HCT116 (cell line): ENCODE results near the gene RBM25. TPM values are rescaled to one million over a fixed set of nuclear protein-coding genes. Genes with fewer than 3 reads are reported as not detected.

Experiments used
- ATAC-seq: fragments of 200-7000 bp; cut with Tn5 transposase; 2 replicates; pipeline ENCODE4 v1.9.1; 2020; ENCODE audit warnings: mild to moderate bottlenecking, moderate library complexity
- BruUV-seq: library from RNA; stranded (reverse); fragments of 400-500 nt; replicated peaks from 2 replicates; lab custom pipeline; 2021; lab: Mats Ljungman, UMichigan
- CTCF ChIA-PET: fragments of 300-600 bp; sonication (Branson Sonifier 250); formaldehyde crosslinking; loops from one replicate; lab custom pipeline; 2021; ENCODE audit warnings: antibody characterized with exemption; lab: Charles Lee
- POLR2A ChIA-PET: fragments of 300-600, 350-600 bp; sonication (Branson Sonifier 250); formaldehyde crosslinking; loops from one replicate; lab custom pipeline; 2021; ENCODE audit warnings: antibody characterized with exemption; lab: Charles Lee
- RAD21 ChIA-PET, 2 experiments: fragments of 300-600 bp; sonication (Branson Sonifier 250); formaldehyde crosslinking; loops; one replicate each; lab custom pipeline; 2023; ENCODE audit warnings: low total read pairs in 2 of 2; ENCODE audit not compliant: uncharacterized antibody in 2 of 2, unreplicated experiment in 2 of 2, low non-redundant PET in 1 of 2; lab: Charles Lee
- DNase-seq: peaks from one replicate; pipeline ENCODE4 v3.0.0-alpha.2; 2010; ENCODE audit warnings: low read depth, low spot score
- H2AFZ ChIP-seq: fragments of 200-600 bp; shearing (Covaris generic), sonication (generic); 2 replicates; pipeline ENCODE4 v1.6.1; 2017; ENCODE audit warnings: low read depth, mixed run types, mixed read lengths, antibody characterized with exemption, low read length; ENCODE audit not compliant: poor library complexity, severe bottlenecking
- H3K27ac ChIP-seq: 2 replicates; pipeline ENCODE4 v1.5.1; 2012; ENCODE audit warnings: low read depth, low read length
- H3K27me3 ChIP-seq: fragments of 200-600 bp; sonication (generic); 2 replicates; pipeline ENCODE4 v1.6.1; 2016; ENCODE audit warnings: mixed run types, low read length, mixed read lengths; ENCODE audit not compliant: insufficient read depth
- H3K36me3 ChIP-seq, 2 experiments: fragments of 200-500 bp in 1 of 2; fragments of 200-600 bp in 1 of 2; sonication (Bioruptor generic) in 1 of 2; sonication (generic) in 1 of 2; 2 replicates each; pipeline versions ENCODE4 v1.5.1 to v1.6.1; 2014 to 2016; ENCODE audit warnings: low read length in 2 of 2, inconsistent platforms in 1 of 2, mixed read lengths in 1 of 2, mixed run types in 1 of 2; ENCODE audit not compliant: insufficient read depth in 2 of 2, control insufficient read depth in 1 of 2
- H3K4me1 ChIP-seq, 2 experiments: fragments of 200-600 bp in 1 of 2; sonication (generic) in 1 of 2; 2 replicates each; pipeline versions ENCODE4 v1.5.1 to v1.6.1; 2012 to 2017; ENCODE audit warnings: low read length in 2 of 2, inconsistent platforms in 1 of 2, mild to moderate bottlenecking in 1 of 2, mixed read lengths in 1 of 2, mixed run types in 1 of 2, moderate library complexity in 1 of 2; ENCODE audit not compliant: insufficient read depth in 2 of 2, control insufficient read depth in 1 of 2
- H3K4me2 ChIP-seq: fragments of 200-600 bp; sonication (generic); 2 replicates; pipeline ENCODE4 v1.6.1; 2017; ENCODE audit warnings: mixed run types, low read length, mixed read lengths
- H3K4me3 ChIP-seq, 2 experiments: fragments of 200-600 bp in 1 of 2; sonication (generic) in 1 of 2; replicated peaks in 1 of 2; 2 replicates each; pipeline ENCODE4 v1.5.1; 2011 to 2016; ENCODE audit warnings: low read length in 2 of 2, control low read depth in 1 of 2, low read depth in 1 of 2, mild to moderate bottlenecking in 1 of 2, mixed read lengths in 1 of 2, mixed run types in 1 of 2
- H3K79me2 ChIP-seq: fragments of 200-600 bp; sonication (generic); 2 replicates; pipeline ENCODE4 v1.6.1; 2017; ENCODE audit warnings: mild to moderate bottlenecking, mixed run types, low read length, moderate library complexity, mixed read lengths; ENCODE audit not compliant: insufficient read depth
- H3K9ac ChIP-seq: fragments of 200-600 bp; sonication (generic); 2 replicates; pipeline ENCODE4 v1.6.1; 2016; ENCODE audit warnings: low read length, mixed read lengths
- H3K9me2 ChIP-seq: fragments of 200-600 bp; sonication (generic), shearing (Covaris generic); 2 replicates; pipeline ENCODE4 v1.6.1; 2017; ENCODE audit warnings: mixed run types, mild to moderate bottlenecking, moderate library complexity; ENCODE audit not compliant: insufficient read depth
- H3K9me3 ChIP-seq, 2 experiments: fragments of 200-500 bp in 1 of 2; fragments of 200-600 bp in 1 of 2; sonication (Bioruptor generic) in 1 of 2; sonication (generic) in 1 of 2; 2 replicates each; pipeline ENCODE4 v1.6.1; 2014 to 2017; ENCODE audit warnings: low read length in 2 of 2, mixed read lengths in 2 of 2, inconsistent platforms in 1 of 2, low read depth in 1 of 2, mild to moderate bottlenecking in 1 of 2, mixed run types in 1 of 2, moderate library complexity in 1 of 2; ENCODE audit not compliant: control insufficient read depth in 1 of 2, insufficient read depth in 1 of 2
- H4K20me1 ChIP-seq: fragments of 200-600 bp; sonication (generic), shearing (Covaris generic); 2 replicates; pipeline ENCODE4 v1.6.1; 2017; ENCODE audit warnings: mixed run types, mild to moderate bottlenecking, moderate library complexity; ENCODE audit not compliant: insufficient read depth
- CEBPB ChIP-seq: IDR thresholded peaks from 2 replicates; pipeline ENCODE4 v1.6.1; 2012; ENCODE audit warnings: low read depth
- ELF1 ChIP-seq: IDR thresholded peaks from 2 replicates; pipeline ENCODE4 v1.6.1; 2012; ENCODE audit warnings: low read depth, borderline replicate concordance
- EZH2phosphoT487 ChIP-seq: fragments of 200-600 bp; IDR thresholded peaks from 2 replicates; pipeline ENCODE4 v1.6.1; 2018; ENCODE audit warnings: antibody characterized with exemption, borderline replicate concordance
- FOSL1 ChIP-seq: IDR thresholded peaks from 2 replicates; pipeline ENCODE4 v1.6.1; 2012; ENCODE audit warnings: low read depth
- JUND ChIP-seq: IDR thresholded peaks from 2 replicates; pipeline ENCODE4 v1.6.1; 2012
- POLR2A ChIP-seq: IDR thresholded peaks from 2 replicates; pipeline ENCODE4 v1.7.0; 2011; ENCODE audit warnings: borderline replicate concordance; ENCODE audit not compliant: insufficient read depth, insufficient read length; ENCODE audit errors: extremely low read depth
- POLR2AphosphoS5 ChIP-seq: IDR thresholded peaks from 2 replicates; pipeline ENCODE4 v1.6.1; 2011; ENCODE audit warnings: mild to moderate bottlenecking, low read depth, low read length, moderate library complexity
- RAD21 ChIP-seq: IDR thresholded peaks from 2 replicates; pipeline ENCODE4 v1.6.1; 2012; ENCODE audit warnings: low read depth, mild to moderate bottlenecking
- SIN3A ChIP-seq: IDR thresholded peaks from 2 replicates; pipeline ENCODE4 v1.6.1; 2012; ENCODE audit warnings: low read depth
- SRF ChIP-seq: IDR thresholded peaks from 2 replicates; pipeline ENCODE4 v1.6.1; 2012; ENCODE audit warnings: low read depth
- TCF7L2 ChIP-seq: IDR thresholded peaks from 2 replicates; pipeline ENCODE4 v1.7.0; 2011; ENCODE audit warnings: borderline replicate concordance, inconsistent platforms; ENCODE audit not compliant: insufficient read depth, insufficient read length; ENCODE audit errors: extremely low read depth
- YY1 ChIP-seq: IDR thresholded peaks from 2 replicates; pipeline ENCODE4 v1.6.1; 2011; ENCODE audit warnings: low read length, low read depth, moderate library complexity, mild to moderate bottlenecking; ENCODE audit not compliant: insufficient replicate concordance; ENCODE audit errors: extremely low read depth
- ZFX ChIP-seq: fragments of 450-650 bp; IDR thresholded peaks from 2 replicates; pipeline ENCODE4 v1.6.1; 2017
- ZNF274 ChIP-seq: fragments of 200-500 bp; sonication (Bioruptor generic); IDR thresholded peaks from 2 replicates; pipeline ENCODE4 v1.6.1; 2014; ENCODE audit warnings: mild to moderate bottlenecking, low read depth, low read length, inconsistent platforms
- intact Hi-C: fragments of 100-400 bp; cut with micrococcal nuclease; formaldehyde crosslinking; loops from 2 replicates; pipeline ENCODE4 v1.10.0; 2022
- total RNA-seq: library from RNA; stranded (reverse); gene quantifications from one replicate; pipeline ENCODE4 v1.2.1, GENCODE V29; 2021; ENCODE audit not compliant: unreplicated experiment
- TF ChIP-seq, protein P1 (sequence below), 3 experiments: fragments of 200-600 bp in 1 of 3; sonication (generic) in 1 of 3; IDR thresholded peaks in 2 of 3; conservative IDR thresholded peaks in 1 of 3; 2 replicates each; pipeline ENCODE4 v1.5.1; 2012 to 2017; ENCODE audit warnings: low read depth in 2 of 3, low read length in 2 of 3, antibody characterized with exemption in 1 of 3, borderline replicate concordance in 1 of 3, control low read depth in 1 of 3, mild to moderate bottlenecking in 1 of 3, mixed read lengths in 1 of 3, mixed run types in 1 of 3, moderate library complexity in 1 of 3; ENCODE audit not compliant: insufficient read depth in 1 of 3
- TF ChIP-seq, protein P2 (sequence below): IDR thresholded peaks from 2 replicates; pipeline ENCODE4 v1.6.1; 2012

RBM25 gene
- total RNA-seq, 1 experiment from 2014 or later, result 80.1 TPM

DNA sequence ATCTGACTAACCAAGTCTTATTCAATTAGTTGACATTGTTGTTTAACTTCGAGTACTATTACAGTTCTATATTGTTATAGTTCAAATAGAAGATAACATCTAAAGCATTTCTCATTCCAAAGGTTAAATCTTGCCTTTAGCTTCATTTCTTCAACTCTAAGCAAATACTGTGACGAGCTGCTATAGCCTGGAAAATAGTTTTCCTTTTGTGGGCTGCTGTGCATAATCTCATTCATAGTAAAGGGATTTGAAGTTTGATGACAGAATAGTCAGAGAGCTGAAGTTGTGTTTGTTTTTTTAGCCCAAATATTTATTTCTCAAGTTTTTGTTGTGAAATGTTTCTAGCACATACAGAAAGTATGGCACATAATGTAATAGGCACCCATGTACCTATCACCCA, 91.4 kb downstream of the RBM25 start:
- POLR2A ChIA-PET, result no interaction called here
- peaks cover 4 to 5% of the 10 kb centered on the region in 2 experiments; a peak in 2 of 4 replicates for H3K36me3 ChIP-seq
- no peaks in the 10 kb centered on the region for H3K9me3 ChIP-seq
- H3K27me3 ChIP-seq, result no peaks in the 10 kb centered on the region
- CTCF ChIA-PET, result no interaction called here
- no peak overlapping the region for H3K4me3 ChIP-seq
- TF ChIP-seq CEBPB (no peak), POLR2A (no peak), RAD21 (no peak), SIN3A (no peak), ZFX (no peak), FOSL1 (no peak)
- no peak overlapping the region for H3K4me2 ChIP-seq
- peaks cover 23% of the 10 kb centered on the region for H3K79me2 ChIP-seq
- ATAC-seq (no peak), DNase-seq (no peak)
- no peak overlapping the region for H3K27ac ChIP-seq
- no peak overlapping the region for H3K9ac ChIP-seq
- peaks cover 4 to 20% of the 10 kb centered on the region in 2 experiments; a peak in 3 of 4 replicates for H3K4me1 ChIP-seq
- BruUV-seq, result no TSS peak
- RAD21 ChIA-PET, result no interaction called here
- no peak overlapping the region for H2AFZ ChIP-seq
- no peaks in the 10 kb centered on the region; the same call in 1 of the 2 replicates for H4K20me1 ChIP-seq
- intact Hi-C loops, result no loop called here
- no peaks in the 10 kb centered on the region for H3K9me2 ChIP-seq

DNA sequence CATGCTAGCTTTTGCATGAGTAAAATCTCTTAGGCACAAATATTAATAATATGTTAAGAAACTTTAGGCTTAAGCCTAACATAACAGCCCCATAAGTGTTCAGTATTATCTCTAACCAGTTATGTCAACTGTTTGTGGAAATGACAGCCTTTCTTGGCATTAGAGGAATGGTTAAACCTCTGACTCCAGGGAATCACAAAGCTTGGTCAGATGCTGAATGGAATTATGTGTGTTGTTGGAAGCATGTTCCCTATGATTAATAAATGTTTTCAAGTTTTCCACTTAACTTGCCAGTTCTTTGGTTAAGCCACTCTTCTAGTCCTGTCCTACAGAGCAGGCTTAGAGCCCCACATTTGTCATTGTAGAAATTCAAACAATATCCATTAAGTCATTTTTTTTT, 94.9 kb downstream of the RBM25 start:
- no TSS peak for BruUV-seq

More for the DNA sequence above, 94.9 kb downstream of the RBM25 start:
- Histone ChIP-seq H3K4me3 (no peak overlapping the region), H3K4me2 (no peak overlapping the region), H3K79me2 (0 out of 2 replicates have a peak, but pooled peaks cover 2% of the 10 kb centered on the region), H3K9ac (no peak overlapping the region), H3K27me3 (no peaks in the 10 kb centered on the region), H2AFZ (no peak overlapping the region), H3K36me3 (peaks cover 2 to 4% of the 10 kb centered on the region in 2 experiments; a peak in 2 of 4 replicates), H3K4me1 (no peaks in the 10 kb centered on the region), H4K20me1 (no peaks in the 10 kb centered on the region; the same call in 1 of the 2 replicates), H3K27ac (no peak overlapping the region), H3K9me2 (no peaks in the 10 kb centered on the region), H3K9me3 (no peaks in the 10 kb centered on the region)
- ATAC-seq, result no peak
- DNase-seq, result no peak
- POLR2A ChIA-PET, result no interaction called here
- TF ChIP-seq CEBPB (no peak), EZH2phosphoT487 (no peak), SRF (no peak), POLR2AphosphoS5 (no peak), JUND (no peak), TCF7L2 (no peak), SIN3A (no peak), ZNF274 (no peak), ZFX (no peak), ELF1 (no peak), YY1 (no peak)
- TF ChIP-seq, protein P1, sequence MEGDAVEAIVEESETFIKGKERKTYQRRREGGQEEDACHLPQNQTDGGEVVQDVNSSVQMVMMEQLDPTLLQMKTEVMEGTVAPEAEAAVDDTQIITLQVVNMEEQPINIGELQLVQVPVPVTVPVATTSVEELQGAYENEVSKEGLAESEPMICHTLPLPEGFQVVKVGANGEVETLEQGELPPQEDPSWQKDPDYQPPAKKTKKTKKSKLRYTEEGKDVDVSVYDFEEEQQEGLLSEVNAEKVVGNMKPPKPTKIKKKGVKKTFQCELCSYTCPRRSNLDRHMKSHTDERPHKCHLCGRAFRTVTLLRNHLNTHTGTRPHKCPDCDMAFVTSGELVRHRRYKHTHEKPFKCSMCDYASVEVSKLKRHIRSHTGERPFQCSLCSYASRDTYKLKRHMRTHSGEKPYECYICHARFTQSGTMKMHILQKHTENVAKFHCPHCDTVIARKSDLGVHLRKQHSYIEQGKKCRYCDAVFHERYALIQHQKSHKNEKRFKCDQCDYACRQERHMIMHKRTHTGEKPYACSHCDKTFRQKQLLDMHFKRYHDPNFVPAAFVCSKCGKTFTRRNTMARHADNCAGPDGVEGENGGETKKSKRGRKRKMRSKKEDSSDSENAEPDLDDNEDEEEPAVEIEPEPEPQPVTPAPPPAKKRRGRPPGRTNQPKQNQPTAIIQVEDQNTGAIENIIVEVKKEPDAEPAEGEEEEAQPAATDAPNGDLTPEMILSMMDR (IDR thresholded peaks at IDR 0.05 in 2 of 3, conservative IDR thresholded peaks at IDR 0.05 in 1 of 3; ENCODE audit: borderline replicate concordance in 1 of 3, insufficient read depth in 1 of 3, low read depth in 2 of 3, low read length in 2 of 3), result no peak
- TF ChIP-seq, protein P2, sequence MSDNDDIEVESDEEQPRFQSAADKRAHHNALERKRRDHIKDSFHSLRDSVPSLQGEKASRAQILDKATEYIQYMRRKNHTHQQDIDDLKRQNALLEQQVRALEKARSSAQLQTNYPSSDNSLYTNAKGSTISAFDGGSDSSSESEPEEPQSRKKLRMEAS, result no peak
- CTCF ChIA-PET, result no interaction called here
- intact Hi-C loops, result no loop called here
- RAD21 ChIA-PET, result no interaction called here
